Suprapubic skin (tissue), 4 donors: Measurements from ENCODE around the gene PLA2G4F.

Experiments
- POLR2A ChIP-seq, 2 donors: fragments of 450-650 bp; IDR thresholded peaks; one replicate each; pipeline ENCODE4 v1.6.1; 2017; ENCODE audit warnings: antibody characterized with exemption in 2 of 2, mild to moderate bottlenecking in 2 of 2, moderate library complexity in 2 of 2
- POLR2AphosphoS5 ChIP-seq, 3 donors: sonication (generic); formaldehyde crosslinking; IDR thresholded peaks; one replicate each; pipeline ENCODE4 v1.6.1; 2017; ENCODE audit warnings: antibody characterized with exemption in 3 of 3
- TF ChIP-seq, protein P1 (sequence below), 2 donors: fragments of 200-600 bp in 1 of 2; fragments of 450-650 bp in 1 of 2; sonication (generic) in 1 of 2; IDR thresholded peaks; one replicate each; pipeline ENCODE4 v1.5.1; 2016 to 2019; ENCODE audit warnings: antibody characterized with exemption in 2 of 2, mild to moderate bottlenecking in 1 of 2, moderate library complexity in 1 of 2

DNA sequence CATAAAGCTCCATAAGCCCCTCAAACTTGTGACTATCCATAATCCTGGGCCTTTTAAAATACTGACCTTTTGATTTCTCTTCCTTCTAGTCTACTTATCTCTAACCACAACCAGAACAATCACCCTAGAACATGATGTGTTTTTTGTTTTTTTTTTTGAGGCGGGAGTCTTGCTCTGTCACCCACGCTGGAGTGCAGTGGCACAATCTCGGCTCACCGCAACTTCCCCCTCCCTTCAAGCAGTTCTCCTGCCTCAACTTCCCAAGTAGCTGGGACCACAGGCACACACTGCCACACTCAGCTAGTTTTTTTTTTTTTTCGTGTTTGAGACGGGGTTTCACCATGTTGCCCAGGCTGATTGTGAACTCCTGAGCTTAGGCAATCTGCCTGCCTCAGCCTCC lies 26.5 kb upstream of the PLA2G4F start:
- TF ChIP-seq, protein P1, sequence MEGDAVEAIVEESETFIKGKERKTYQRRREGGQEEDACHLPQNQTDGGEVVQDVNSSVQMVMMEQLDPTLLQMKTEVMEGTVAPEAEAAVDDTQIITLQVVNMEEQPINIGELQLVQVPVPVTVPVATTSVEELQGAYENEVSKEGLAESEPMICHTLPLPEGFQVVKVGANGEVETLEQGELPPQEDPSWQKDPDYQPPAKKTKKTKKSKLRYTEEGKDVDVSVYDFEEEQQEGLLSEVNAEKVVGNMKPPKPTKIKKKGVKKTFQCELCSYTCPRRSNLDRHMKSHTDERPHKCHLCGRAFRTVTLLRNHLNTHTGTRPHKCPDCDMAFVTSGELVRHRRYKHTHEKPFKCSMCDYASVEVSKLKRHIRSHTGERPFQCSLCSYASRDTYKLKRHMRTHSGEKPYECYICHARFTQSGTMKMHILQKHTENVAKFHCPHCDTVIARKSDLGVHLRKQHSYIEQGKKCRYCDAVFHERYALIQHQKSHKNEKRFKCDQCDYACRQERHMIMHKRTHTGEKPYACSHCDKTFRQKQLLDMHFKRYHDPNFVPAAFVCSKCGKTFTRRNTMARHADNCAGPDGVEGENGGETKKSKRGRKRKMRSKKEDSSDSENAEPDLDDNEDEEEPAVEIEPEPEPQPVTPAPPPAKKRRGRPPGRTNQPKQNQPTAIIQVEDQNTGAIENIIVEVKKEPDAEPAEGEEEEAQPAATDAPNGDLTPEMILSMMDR (IDR thresholded peaks at IDR 0.05): no peak
- TF ChIP-seq POLR2AphosphoS5 (IDR thresholded peaks at IDR 0.05) (no peak), POLR2A (IDR thresholded peaks at IDR 0.05) (no peak)
